Adrenal gland (tissue), 5 donors: Measurements from ENCODE around the gene SHC4.

ENCODE experiments used
- POLR2A ChIP-seq, 2 donors: fragments of 450-650 bp; IDR thresholded peaks; one replicate each; pipeline ENCODE4 v1.6.1; 2017; ENCODE audit warnings: antibody characterized with exemption in 2 of 2, mild to moderate bottlenecking in 2 of 2, moderate library complexity in 1 of 2
- TF ChIP-seq, protein P1 (sequence below), 6 experiments: fragments of 450-650 bp in 4 of 6; fragments of 200-600 bp in 2 of 6; sonication (generic) in 1 of 6; IDR thresholded peaks; 1 replicate in 5 of 6; 2 replicates in 1 of 6; pipeline versions ENCODE4 v1.5.1 to v1.8.0; 2016 to 2021; ENCODE audit warnings: antibody characterized with exemption in 6 of 6, mild to moderate bottlenecking in 2 of 6, moderate library complexity in 1 of 6
- donor health status: DM: no; HTN: no; CAD: no.

DNA sequence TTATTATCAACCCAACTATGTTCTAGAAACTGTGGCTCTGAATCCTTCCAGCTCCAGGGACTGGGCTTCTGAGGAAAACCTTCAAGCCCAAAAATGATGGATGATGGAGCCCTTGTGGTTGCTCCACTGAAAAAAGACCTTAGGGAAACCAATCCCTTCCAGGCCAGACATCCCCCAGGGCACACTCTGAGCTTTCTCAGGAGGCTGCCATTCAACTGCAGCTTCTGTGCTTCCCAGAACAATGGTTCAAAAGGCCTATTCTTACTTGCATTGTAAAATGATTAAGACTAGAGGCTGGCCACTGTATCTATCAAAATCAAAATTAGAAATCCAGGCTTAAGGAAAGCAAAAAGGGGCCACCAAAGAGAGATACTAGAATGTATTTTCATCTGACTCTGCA is 58.5 kb downstream of the SHC4 start:
- TF ChIP-seq, protein P1, sequence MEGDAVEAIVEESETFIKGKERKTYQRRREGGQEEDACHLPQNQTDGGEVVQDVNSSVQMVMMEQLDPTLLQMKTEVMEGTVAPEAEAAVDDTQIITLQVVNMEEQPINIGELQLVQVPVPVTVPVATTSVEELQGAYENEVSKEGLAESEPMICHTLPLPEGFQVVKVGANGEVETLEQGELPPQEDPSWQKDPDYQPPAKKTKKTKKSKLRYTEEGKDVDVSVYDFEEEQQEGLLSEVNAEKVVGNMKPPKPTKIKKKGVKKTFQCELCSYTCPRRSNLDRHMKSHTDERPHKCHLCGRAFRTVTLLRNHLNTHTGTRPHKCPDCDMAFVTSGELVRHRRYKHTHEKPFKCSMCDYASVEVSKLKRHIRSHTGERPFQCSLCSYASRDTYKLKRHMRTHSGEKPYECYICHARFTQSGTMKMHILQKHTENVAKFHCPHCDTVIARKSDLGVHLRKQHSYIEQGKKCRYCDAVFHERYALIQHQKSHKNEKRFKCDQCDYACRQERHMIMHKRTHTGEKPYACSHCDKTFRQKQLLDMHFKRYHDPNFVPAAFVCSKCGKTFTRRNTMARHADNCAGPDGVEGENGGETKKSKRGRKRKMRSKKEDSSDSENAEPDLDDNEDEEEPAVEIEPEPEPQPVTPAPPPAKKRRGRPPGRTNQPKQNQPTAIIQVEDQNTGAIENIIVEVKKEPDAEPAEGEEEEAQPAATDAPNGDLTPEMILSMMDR (IDR thresholded peaks at IDR 0.05), result no peak
- no peak for TF ChIP-seq POLR2A (IDR thresholded peaks at IDR 0.05)
